ENCODE measurements around the gene SLC39A2.
A peak's percentile ranks its signal among the peaks of the same experiment; 100 is the strongest.

The SLC39A2 gene

GRCh38 chr14:21049271-21049673 lies 50.2 kb downstream of the SLC39A2 start:
- DNase-seq = no peak

- peak in 1 of 2 donors; percentile 47 for DNase-seq
Measured at GRCh38 chr14:21050597-21050996, 51.5 kb downstream of the SLC39A2 start.

Data from inflammatory macrophage (primary cell).